Activated T-helper 9 cell treated with anti-CD3 and anti-CD28 coated beads, Interleukin-2, amount 50 U/mL, for 16 hours (primary cell): ENCODE data around the gene S1PR3.

Experiments
- DNase-seq: peaks from one replicate; pipeline ENCODE4 v3.0.0-alpha.2; 2020; ENCODE audit warnings: low read depth

Gene S1PR3

DNA sequence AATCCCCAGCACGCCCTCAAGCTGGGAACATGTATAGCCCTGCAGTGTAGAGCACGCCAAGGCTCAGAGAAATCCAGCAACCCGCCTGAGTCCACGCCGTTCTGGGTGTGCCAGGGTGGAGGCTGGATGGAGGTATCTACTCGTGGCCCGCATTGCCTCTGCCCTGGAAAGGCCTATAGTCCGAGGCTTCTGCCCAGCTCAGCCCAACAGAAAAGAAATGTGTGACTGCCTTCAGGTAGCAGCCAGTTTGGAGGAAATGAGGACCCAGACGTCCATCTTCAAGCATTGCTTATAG, 18.2 kb downstream of the S1PR3 start:
- DNase-seq: no peak

DNA sequence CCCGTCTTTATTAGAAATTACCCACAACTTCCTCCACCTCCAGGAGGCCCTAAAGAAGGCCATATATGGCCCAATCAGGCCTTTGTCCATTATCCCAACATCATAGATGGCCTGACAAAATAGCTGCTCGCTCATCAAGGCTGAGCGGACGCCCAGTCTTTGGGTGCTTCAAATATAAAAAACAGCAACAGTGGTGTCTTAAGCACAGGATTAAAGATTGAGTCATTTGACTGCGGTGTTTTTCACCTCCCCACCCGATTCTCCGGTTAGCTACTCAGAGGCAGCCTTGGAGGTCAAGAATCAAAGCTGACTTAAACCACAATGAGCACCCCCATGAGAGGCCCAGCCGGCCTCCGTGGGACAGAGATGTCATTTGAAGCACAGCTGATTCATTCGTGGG, 18.8 kb downstream of the S1PR3 start:
- no peak for DNase-seq

DNA sequence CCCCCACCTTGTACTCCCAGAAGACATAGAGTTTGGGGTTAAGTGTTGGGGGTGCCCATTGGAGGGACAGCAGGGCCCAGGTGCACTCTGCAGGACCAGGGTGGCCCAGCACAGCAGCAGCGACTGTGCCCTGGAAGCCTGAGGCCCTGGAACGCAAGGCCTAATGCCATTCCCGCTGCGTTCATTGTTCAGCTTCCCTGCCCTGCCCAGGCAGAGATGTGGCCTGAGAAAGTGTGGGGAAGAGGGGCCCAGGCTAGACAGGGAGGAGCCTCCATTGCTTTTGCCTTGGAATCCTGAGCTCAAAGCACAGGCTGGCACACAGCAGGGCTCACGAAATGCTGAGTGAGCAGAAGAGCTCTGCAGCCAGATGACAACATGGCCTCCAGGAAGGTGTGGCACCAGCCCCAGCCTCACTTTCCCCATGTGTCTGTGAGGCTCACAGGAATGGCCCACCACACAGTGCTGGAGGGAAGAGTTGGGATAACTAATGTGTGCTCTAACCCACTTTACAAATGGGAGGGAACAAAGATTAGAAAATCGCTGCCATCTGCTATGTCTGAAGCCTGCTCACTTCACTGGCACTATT, 19.4 kb downstream of the S1PR3 start:
- DNase-seq: no peak

DNA sequence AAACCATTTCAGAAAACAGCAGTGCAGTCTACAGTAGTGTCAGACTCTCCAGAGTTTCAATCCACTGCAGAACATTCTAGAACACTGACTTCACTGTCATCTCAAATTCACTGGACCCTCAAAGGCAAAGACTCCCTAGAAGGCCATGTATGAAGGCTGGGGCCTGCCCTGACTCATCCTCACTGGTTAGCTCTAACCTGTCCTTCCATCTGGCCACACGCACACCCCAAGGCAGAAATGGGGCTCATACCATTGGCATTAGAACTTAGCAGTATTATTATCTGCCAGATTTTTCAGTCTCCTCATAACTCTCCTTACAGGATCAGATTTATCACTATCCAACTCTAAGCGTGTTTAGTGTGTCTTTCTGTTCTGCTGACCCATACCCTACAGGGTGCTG, 20.4 kb downstream of the S1PR3 start:
- DNase-seq: no peak

DNA sequence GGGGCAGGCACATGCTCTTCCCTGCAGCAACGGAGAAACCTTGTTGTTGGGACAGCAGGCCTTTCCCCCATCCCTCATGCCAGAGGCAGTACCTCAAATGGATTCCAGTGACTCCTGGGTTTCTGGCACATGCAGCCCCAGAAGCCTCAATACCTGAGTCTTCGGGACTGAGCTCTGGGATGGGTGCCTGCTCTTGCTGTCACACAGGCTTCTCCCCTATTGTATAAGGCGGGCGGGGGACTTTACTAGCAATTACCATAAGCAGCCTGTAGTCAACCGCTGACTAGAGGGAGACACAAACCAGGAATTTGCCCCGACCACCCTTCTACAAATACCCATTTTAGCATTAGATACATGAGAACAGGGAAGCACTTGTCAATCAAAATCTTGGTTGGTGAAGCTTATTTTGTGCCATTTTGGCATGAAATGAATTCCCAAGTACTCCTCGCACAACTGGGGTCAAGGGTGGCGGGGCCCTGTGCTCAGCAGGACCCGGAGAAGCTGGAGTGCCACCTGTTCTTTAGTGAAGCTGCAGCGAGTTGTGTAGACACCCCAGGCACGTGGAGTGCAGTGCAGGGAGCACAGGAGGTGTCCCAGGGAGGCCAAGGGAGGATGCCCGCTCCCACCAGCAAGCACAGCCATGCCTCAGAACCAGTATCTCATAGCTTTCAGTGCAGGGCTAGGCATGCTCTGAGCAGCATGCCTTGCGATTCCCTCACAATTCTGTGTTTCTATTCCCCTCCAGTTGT, 21.2 kb downstream of the S1PR3 start:
- DNase-seq: no peak

DNA sequence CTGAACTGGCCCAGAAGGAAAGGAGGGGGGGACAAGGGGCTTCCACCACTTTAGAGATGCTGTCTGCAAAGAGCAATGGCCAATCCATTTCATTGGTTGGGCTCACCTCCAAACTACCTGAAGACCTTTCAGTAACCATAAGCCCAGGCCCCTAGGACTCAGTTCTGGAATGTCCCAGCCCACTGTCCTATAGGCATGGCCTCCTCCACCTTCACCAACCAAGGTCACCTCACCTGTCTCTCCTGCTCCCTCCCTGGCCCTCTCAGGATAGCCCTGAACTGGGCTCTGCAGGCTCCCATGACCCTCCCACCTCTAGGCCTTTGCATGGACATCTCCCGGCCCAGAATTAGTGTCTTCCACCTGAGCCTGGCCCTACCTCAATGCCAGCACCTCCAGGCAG, 22.4 kb downstream of the S1PR3 start:
- no peak for DNase-seq

DNA sequence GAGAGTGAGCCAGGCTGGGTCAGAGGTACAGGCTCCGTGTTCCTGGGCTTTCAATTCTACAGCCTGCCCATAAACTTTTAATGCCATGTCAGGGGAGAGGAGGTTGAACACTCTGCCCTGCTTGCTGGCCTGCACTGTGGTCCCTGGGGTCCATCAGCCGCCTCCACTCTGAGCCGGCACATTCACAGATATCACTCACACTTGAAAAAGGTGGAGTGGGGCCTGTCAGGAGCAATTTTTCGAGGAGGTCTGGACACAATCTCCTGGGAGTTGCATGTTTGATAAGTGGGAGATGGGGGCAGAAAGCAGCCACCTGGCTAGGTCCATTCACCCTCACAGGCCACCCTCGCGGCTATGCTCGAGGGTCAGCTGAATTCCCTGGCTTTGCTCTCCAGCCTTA, 22.9 kb downstream of the S1PR3 start:
- no peak for DNase-seq

DNA sequence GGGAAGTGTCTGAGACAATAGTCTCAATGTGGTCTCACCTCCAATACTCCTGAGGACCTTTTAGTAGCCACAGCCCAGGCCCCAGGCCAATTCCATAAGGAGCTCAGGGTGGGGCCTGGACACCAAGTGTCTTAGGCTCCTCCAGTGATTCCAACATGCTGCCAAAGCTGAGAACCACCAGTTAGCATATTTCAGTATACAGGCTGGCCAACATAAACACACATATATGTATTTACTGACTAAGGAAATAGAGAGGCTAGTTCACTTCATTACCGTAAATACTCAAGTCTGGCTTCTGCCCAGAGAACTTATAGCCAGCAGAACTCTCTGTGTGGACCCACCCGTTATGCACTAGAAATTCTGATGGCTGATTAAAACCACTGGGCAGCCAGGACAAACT, 24.1 kb downstream of the S1PR3 start:
- no peak for DNase-seq

DNA sequence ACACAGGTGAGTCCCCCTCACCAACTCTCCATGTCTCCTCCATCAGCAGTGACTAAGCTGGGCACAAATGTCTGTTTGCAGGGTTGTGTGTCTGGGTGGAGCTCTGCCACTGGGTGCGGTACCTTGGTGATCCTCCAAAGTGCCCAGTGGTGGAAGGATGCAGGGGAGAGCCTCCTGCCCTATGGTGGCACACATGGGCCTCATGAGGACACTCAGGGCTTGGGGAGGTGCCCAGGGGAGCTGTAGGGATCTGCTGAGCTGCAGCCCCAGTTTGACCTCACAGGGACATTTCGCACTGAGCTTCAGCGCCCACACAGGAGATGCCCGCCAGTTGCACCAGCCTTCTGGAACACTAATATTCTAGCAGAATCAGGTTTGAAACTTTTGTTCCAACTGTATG, 29.5 kb downstream of the S1PR3 start:
- DNase-seq: no peak

DNA sequence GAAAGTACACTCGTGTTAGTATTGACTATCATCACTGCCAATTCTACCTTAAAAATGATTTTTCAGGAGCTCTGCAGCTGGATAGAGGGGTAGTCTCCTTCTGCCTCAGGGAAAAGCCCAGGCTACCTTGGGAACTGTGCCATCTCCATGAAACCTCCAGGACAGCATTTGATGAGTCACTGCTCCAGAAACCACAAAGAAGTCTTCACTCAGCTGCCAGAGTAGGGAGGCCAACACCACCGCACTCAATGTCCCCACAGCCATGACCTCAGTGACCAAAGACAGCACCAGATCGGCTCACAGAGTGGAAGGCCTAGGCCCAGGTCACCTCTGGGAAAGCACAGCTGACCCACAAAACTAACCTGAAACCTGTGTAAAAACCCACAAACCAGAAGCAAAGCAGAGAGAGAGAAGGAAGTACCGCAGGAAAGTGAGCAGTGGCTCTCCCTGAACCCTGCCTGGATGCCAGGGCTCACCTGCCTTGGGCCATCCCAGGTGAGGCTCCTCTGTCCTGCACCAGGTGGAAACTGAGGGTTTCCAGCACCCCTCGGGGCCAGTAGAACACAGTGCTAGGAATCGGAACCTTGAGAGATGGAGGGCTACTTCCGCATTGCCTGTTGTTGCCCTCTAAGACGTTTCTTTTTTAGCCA, 30.0 kb downstream of the S1PR3 start:
- no peak for DNase-seq

DNA sequence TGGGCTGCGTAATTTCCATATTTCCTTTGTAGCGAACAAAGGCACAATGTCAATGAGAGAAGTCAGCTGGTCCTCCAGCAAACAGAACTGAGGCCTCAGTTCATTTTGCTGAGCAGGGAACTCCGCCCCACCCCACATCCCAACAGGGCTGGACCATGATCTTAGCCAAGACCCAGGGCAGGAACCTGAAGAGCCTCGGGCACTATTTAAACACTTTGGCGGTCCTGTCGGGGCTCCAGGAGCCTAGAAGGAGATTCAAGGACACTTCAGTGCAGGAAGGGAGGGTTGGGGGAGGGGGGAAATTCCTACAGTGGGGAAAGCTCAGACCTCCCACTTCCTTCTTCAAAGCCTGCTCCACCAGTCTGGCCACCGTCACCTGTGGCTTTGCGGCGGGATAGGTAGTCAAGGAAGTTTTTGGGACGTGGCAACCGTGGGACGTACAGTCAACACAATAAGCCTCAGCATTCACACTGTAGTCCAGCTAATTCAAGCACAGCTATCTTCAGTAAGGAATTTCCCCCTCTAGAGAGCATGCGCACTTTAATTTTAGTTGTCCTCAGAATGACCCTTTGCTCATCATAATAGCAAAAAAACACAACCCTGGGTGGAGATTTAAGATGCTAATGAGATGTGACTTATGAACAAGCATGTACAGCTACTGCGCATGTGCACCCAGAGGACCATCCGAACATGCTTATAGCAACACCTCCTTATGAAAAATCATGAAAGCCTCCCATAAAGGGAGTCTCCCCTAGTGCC, 30.9 kb downstream of the S1PR3 start:
- DNase-seq: no peak

DNA sequence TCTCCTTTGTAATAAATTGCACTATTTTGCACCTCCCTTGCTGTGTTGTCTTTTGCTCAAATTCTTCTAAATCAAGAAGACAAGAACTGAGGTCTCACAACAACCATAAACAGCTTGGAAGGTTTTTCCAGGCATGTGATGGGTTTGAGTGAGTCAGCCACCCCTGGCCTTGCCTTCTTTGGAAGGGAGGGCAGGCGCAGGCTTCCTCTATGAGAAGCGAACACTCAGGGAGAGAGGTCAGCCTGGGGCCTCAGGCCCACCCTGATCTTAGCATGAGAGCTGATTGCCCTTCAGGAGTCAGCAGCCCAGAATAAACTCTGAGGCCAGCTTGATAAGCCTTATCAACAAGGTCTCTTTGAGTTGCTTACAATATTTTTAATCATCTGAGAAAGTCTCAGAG, 31.6 kb downstream of the S1PR3 start:
- DNase-seq: no peak

DNA sequence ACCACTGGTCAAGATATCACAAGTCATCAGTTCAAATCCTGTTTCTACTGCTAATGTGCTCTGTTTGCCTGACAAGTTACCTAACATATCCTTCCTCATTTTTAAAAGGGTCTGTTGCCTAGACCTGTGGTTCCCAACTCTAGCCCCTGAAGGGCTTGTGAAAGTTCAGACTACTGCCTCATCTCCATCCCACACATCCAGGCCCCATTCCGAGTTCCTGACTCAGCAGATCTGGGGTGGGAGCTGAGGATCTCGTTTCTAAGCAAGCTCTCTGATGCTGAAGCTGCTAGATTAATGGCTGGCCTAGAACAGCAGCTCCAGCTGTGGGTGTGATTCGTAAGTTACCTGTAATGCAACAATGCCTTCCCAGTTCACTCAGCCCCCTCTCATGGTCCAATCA, 32.5 kb downstream of the S1PR3 start:
- no peak for DNase-seq

DNA sequence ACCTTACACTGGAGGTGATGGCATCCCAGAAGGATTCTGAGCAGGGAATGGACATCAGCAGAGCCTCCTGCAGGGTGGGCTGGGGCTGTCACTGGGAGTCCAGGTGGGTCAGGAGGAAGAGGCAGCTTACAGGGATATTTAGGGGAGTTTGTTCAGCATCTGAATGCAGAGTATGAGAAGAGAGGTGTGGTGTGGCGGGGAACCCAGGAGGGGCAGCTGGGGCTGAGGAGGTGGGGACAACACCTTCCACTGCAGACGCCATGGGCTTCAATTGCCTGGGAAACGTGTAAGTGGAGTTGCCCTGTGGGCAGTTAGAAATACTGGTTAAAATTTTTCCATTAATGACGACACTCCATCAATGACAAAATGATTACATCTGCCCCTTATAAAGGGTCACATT, 33.5 kb downstream of the S1PR3 start:
- no peak for DNase-seq

DNA sequence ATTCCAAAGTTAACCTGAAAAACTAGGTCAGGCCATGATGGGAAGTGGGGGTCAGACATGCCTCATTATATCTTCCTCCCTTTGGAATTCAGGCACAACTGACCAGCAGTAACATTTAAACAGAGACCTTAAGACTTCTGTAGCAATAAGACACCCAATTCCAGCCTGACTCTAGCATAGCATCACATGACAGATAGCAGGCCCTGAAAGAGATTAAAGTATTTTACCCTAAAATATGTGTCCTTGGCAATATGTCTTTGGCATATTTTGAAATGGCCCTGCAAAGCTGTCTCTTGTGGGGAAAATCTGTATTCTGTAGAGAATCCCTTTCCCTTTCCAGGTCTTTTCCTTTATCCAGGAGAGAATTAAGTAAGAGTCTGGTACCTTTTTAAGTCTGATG, 34.3 kb downstream of the S1PR3 start:
- no peak for DNase-seq

DNA sequence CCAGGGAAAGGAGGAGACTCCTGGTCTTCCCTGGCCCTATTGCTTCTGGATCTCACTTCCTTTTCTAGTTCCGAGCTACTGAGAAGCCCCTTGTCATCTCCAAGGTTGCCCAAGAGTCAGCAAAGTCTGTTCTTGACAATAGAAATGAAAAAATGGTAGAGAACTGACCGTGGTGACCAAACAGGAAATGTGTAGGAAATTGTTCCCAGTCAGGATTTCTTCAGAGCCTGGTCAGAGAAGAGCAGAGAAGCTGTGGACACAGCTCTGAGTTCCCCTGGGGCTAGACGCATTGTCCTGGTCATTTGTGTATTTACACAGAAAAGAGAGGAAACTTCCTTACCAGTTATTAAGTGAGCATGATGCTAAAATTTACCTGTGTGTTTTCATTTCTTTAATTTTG, 35.6 kb downstream of the S1PR3 start:
- DNase-seq: no peak

DNA sequence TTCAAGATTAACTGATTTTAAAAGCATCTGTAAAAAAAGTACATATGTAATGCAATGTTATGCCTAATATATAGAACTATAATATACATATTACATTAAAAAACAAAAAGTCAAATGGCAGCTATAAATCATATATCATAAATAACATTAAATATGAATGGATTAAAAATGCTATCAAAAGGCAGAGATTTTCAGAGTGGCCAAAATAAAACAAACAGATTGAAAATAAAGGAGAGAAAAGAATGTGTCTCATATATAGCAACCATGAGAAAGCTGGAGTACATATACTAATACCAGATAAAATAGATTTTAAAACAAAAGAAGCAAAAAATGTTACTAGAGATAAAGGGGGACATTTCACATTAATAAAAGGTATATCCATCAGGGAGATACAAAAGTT, 38.5 kb downstream of the S1PR3 start:
- no peak for DNase-seq

DNA sequence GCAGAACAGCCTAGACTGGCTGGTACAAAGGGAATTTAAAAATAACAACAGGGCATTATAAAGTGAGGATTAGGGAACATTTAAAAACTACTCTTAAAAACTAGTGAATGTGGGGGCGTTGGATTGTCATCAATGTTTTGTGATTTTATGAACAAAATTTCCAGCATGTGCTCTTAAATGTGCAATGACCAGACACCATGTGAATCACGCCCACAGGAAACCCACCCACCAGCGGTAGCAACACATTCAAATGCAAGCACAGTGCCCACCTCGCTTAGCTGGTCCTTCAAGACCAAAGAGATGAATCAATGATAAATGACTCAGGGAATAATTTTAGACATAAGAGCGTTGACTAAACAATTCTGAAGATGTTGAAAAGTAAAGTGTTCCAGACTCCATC, 40.9 kb downstream of the S1PR3 start:
- no peak for DNase-seq

DNA sequence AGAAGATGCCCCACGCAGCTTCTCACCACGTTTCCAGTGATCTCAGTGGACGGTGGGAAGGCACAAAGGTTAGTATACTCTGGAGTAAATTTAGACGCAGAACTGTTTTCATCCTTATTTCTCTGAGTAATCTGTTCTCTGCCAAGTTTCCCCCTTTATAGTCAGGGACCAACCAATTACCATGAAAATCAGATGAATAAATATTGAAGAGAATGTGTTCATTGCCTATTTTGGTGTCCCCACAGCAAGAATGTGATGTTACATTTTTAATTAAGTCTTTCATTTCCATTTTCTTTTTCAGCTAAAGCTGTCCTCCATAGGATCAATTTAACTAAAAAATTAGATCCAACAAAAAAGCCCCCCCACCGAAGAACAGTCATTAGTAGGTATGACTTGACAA, 41.4 kb downstream of the S1PR3 start:
- DNase-seq: no peak

DNA sequence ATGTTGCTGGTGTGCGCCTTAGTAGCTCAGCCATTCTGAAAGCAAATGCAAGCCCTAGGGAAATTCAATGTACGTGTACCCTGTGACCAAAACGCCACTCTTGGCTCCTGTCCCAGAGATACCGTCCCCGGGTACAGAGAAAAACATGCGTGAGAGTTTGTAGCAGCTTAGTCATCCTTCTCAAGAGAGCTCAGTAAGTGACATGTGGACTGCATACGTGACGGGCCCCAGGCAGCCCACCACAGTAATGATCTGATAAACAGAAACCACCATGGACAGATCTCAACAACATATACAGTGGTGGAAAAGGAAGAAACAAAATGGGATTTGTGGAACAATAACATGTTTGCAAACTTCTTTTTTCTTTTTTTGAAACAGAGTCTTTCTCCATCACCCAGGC, 45.1 kb downstream of the S1PR3 start:
- DNase-seq: no peak

DNA sequence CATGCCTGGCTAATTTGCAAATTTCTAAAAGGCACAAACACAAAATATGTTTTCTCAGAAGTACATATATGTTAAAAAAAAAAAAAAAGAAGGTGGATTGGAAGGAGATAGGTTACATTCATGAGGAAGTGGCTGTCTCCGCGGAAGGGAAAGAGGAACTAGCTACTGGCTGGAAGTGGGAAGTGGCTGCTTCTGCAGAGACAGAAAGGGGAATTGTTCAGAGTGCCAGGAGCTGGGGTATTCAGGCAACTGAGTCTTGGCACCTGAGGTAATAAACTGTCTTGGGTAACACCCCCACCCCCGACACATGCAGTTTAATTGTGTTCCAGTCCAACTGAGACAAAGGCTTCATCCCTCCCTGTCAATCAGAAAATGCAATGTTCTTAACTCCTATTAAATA, 45.6 kb downstream of the S1PR3 start:
- DNase-seq: no peak

DNA sequence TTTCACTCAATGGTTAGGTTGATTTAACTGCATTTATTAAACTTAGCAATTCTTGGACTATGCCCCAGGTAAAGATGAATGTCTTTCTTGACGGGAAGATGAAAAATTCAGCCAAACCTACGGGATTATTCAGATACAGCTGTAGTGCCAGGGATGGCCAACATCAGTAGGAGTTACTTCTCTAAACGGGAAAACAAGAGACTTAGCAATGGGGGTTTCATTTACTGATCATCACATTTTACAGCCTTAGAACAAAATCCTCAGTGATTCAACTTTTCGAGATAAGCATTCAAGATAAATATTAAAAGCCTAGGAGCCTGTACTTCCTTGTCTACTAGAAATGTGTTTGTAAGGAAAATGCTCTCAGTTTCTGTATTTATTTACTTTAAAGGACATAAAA, 46.1 kb downstream of the S1PR3 start:
- DNase-seq: no peak

DNA sequence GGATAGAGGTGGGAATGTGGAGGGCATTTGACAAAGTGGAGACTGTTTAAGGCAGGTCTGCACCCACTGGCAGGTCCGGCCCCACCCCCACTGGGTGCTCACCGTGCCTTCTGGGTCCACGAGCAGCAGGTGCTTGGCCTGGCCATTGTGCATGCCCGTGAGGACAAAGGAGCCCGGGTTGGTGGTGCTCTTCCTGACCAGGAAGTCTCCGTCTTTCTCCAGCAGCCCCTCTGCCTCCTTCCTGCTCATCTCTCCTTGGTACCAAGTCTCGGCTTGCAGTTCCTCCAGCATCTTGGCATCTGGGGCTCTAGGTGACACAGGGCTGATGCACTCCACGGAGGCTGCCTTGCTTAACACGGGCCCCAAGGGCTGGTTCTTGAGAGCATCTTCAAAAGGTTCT, 46.6 kb downstream of the S1PR3 start:
- no peak for DNase-seq
